H1 (cell line): ENCODE results near the gene PRRT2. TPM values are rescaled to one million over a fixed set of nuclear protein-coding genes. Genes with fewer than 3 reads are reported as not detected.

Experiments
- CTCF ChIA-PET: fragments of 300-600 bp; sonication (Branson Sonifier 250); formaldehyde crosslinking; loops from one replicate; lab custom pipeline; 2021; ENCODE audit not compliant: partially characterized antibody; lab: Charles Lee
- POLR2A ChIA-PET: fragments of 300-600 bp; sonication (Branson Sonifier 250); formaldehyde crosslinking; loops from one replicate; lab custom pipeline; 2021; ENCODE audit warnings: inconsistent platforms; ENCODE audit not compliant: partially characterized antibody; lab: Charles Lee
- DNase-seq, 2 experiments: peaks; one replicate each; pipeline versions ENCODE4 v3.0.0 to v3.0.0-alpha.2; 2010 to 2022; ENCODE audit warnings: low spot score in 2 of 2, low read depth in 1 of 2, mixed read lengths in 1 of 2
- FAIRE-seq: peaks from 2 replicates; lab custom pipeline; 2011; peaks lifted over from hg19 to GRCh38; lab: Jason Lieb, UNC
- H2AFZ ChIP-seq: 2 replicates; pipeline ENCODE4 v1.8.1; 2012; ENCODE audit warnings: low read length, inconsistent platforms
- H2AK5ac ChIP-seq: 2 replicates; pipeline ENCODE4 v1.6.1; 2013; ENCODE audit warnings: low read depth, low read length
- H2BK120ac ChIP-seq: replicated peaks from 2 replicates; pipeline ENCODE3; 2013; ENCODE audit warnings: low read depth, low read length, inconsistent platforms
- H2BK12ac ChIP-seq: 2 replicates; pipeline ENCODE4 v1.6.1; 2013; ENCODE audit warnings: low read depth, low read length
- H2BK15ac ChIP-seq: 2 replicates; pipeline ENCODE4 v1.6.1; 2013; ENCODE audit warnings: low read length
- H2BK20ac ChIP-seq: 2 replicates; pipeline ENCODE4 v1.6.1; 2013; ENCODE audit warnings: low read length
- H2BK5ac ChIP-seq: 2 replicates; pipeline ENCODE4 v1.6.1; 2013; ENCODE audit warnings: low read depth, low read length
- H3K14ac ChIP-seq: 2 replicates; pipeline ENCODE4 v1.6.1; 2013; ENCODE audit warnings: inconsistent platforms; ENCODE audit not compliant: insufficient read length
- H3K18ac ChIP-seq: 2 replicates; pipeline ENCODE4 v1.6.1; 2013; ENCODE audit warnings: low read length; ENCODE audit errors: extremely low read depth
- H3K23ac ChIP-seq: 2 replicates; pipeline ENCODE4 v1.6.1; 2013; ENCODE audit warnings: inconsistent platforms; ENCODE audit not compliant: insufficient read length
- H3K23me2 ChIP-seq: 2 replicates; pipeline ENCODE4 v1.6.1; 2013; ENCODE audit warnings: low read depth, low read length
- H3K27ac ChIP-seq: 2 replicates; pipeline ENCODE4 v1.6.1; 2011; ENCODE audit warnings: low read depth, low read length, inconsistent platforms
- H3K27me3 ChIP-seq, 4 experiments: replicated peaks in 1 of 4; 1 replicate in 1 of 4; 2 replicates in 3 of 4; pipeline versions ENCODE4 v1.6.1 to v1.8.1; 2011 to 2013; ENCODE audit warnings: low read length in 3 of 4, mild to moderate bottlenecking in 3 of 4, inconsistent platforms in 2 of 4, mixed read lengths in 2 of 4, moderate library complexity in 1 of 4; ENCODE audit not compliant: control insufficient read depth in 3 of 4, insufficient read depth in 3 of 4; ENCODE audit errors: extremely low read depth in 1 of 4
- H3K36me3 ChIP-seq, 4 experiments: 2 replicates each; pipeline versions ENCODE4 v1.6.1 to v1.8.1; 2011 to 2013; ENCODE audit warnings: mild to moderate bottlenecking in 4 of 4, low read length in 3 of 4, moderate library complexity in 2 of 4, control low read depth in 1 of 4, inconsistent platforms in 1 of 4; ENCODE audit not compliant: insufficient read depth in 4 of 4, control insufficient read depth in 2 of 4
- H3K4ac ChIP-seq: replicated peaks from 2 replicates; pipeline ENCODE3; 2013; ENCODE audit warnings: low read length, low read depth, mixed read lengths, inconsistent platforms; ENCODE audit not compliant: insufficient read length
- H3K4me1 ChIP-seq, 4 experiments: replicated peaks in 1 of 4; 1 replicate in 1 of 4; 2 replicates in 3 of 4; pipeline versions ENCODE4 v1.6.1 to v1.8.1; 2011 to 2013; ENCODE audit warnings: low read length in 3 of 4, inconsistent platforms in 2 of 4, mixed read lengths in 1 of 4; ENCODE audit not compliant: insufficient read depth in 4 of 4, control insufficient read depth in 3 of 4
- H3K4me2 ChIP-seq, 2 experiments: 2 replicates each; pipeline versions ENCODE4 v1.6.1 to v1.8.1; 2011 to 2013; ENCODE audit warnings: low read depth in 2 of 2, low read length in 2 of 2, control low read depth in 1 of 2, inconsistent platforms in 1 of 2, mild to moderate bottlenecking in 1 of 2; ENCODE audit not compliant: insufficient read depth in 1 of 2
- H3K4me3 ChIP-seq, 4 experiments: fragments of 200-600, 300-600 bp in 1 of 4; sonication (generic), shearing (Covaris generic), sonication (Bioruptor Twin) in 1 of 4; 2 replicates each; pipeline versions ENCODE4 v1.5.1 to v1.8.1; 2011 to 2016; ENCODE audit warnings: low read length in 4 of 4, low read depth in 3 of 4, control low read depth in 2 of 4, inconsistent platforms in 2 of 4, mild to moderate bottlenecking in 2 of 4, mixed read lengths in 1 of 4, moderate library complexity in 1 of 4; ENCODE audit not compliant: insufficient read depth in 2 of 4; ENCODE audit errors: extremely low read depth in 1 of 4
- H3K56ac ChIP-seq: replicated peaks from 2 replicates; pipeline ENCODE3; 2013; ENCODE audit warnings: low read depth, mild to moderate bottlenecking, mixed read lengths, low read length, inconsistent platforms; ENCODE audit not compliant: insufficient read length
- H3K79me1 ChIP-seq: 2 replicates; pipeline ENCODE4 v1.6.1; 2013; ENCODE audit warnings: low read depth, low read length, control low read depth
- H3K79me2 ChIP-seq, 2 experiments: 2 replicates each; pipeline versions ENCODE4 v1.6.1 to v1.8.1; 2012 to 2013; ENCODE audit warnings: low read length in 2 of 2, mild to moderate bottlenecking in 2 of 2, inconsistent platforms in 1 of 2; ENCODE audit not compliant: insufficient read depth in 2 of 2, control insufficient read depth in 1 of 2
- H3K9ac ChIP-seq, 4 experiments: replicated peaks in 1 of 4; 1 replicate in 1 of 4; 2 replicates in 3 of 4; pipeline versions ENCODE4 v1.6.1 to v1.8.1; 2011 to 2013; ENCODE audit warnings: low read depth in 3 of 4, low read length in 3 of 4, control low read depth in 2 of 4, mild to moderate bottlenecking in 2 of 4, moderate library complexity in 2 of 4, inconsistent platforms in 1 of 4; ENCODE audit errors: extremely low read depth in 1 of 4
- H3K9me3 ChIP-seq, 2 experiments: 2 replicates each; pipeline versions ENCODE4 v1.6.1 to v1.8.1; 2012 to 2013; ENCODE audit warnings: mild to moderate bottlenecking in 2 of 2, moderate library complexity in 2 of 2, control low read depth in 1 of 2, inconsistent platforms in 1 of 2, low read depth in 1 of 2, low read length in 1 of 2, mixed read lengths in 1 of 2; ENCODE audit not compliant: insufficient read depth in 2 of 2
- H4K20me1 ChIP-seq, 2 experiments: replicated peaks in 1 of 2; 2 replicates each; pipeline versions ENCODE3 to v1.8.1; 2011 to 2013; ENCODE audit warnings: inconsistent platforms in 2 of 2, low read length in 2 of 2, mild to moderate bottlenecking in 1 of 2; ENCODE audit not compliant: insufficient read depth in 2 of 2, control insufficient read depth in 1 of 2
- H4K5ac ChIP-seq: 2 replicates; pipeline ENCODE4 v1.6.1; 2013; ENCODE audit warnings: low read length, low read depth, mixed read lengths, inconsistent platforms; ENCODE audit not compliant: insufficient read length
- H4K8ac ChIP-seq: 2 replicates; pipeline ENCODE4 v1.8.0; 2013; ENCODE audit warnings: mild to moderate bottlenecking, moderate library complexity, low read length, inconsistent platforms; ENCODE audit not compliant: insufficient read depth; ENCODE audit errors: extremely low read depth
- H4K91ac ChIP-seq: replicated peaks from 2 replicates; pipeline ENCODE3; 2013; ENCODE audit warnings: low read length, mixed read lengths, inconsistent platforms; ENCODE audit not compliant: insufficient read length
- GABPA ChIP-seq: IDR thresholded peaks from 2 replicates; pipeline ENCODE4 v1.6.1; 2011; ENCODE audit warnings: mild to moderate bottlenecking, low read length, moderate library complexity, borderline replicate concordance; ENCODE audit not compliant: insufficient read depth
- SRF ChIP-seq: IDR thresholded peaks from 2 replicates; pipeline ENCODE4 v1.6.1; 2011; ENCODE audit warnings: mild to moderate bottlenecking, low read depth, low read length, moderate library complexity
- WGBS, 2 experiments: shearing (Covaris generic) in 1 of 2; methylation state at CpG; one replicate each; pipeline versions ENCODE4 v1.1.6 to v1.1.7; 2013 to 2015; ENCODE audit warnings: low lambda C conversion rate in 2 of 2, mixed read lengths in 2 of 2, inconsistent platforms in 1 of 2, low coverage in 1 of 2, missing lambda C conversion rate in 1 of 2; ENCODE audit not compliant: insufficient replicate concordance in 2 of 2, insufficient coverage in 1 of 2, insufficient read length in 1 of 2; ENCODE audit errors: extremely low coverage in 1 of 2, missing lambda C conversion rate in 1 of 2; 5-methylcytosine and 5-hydroxymethylcytosine counted together
- polyA plus RNA-seq, 7 experiments: library from polyadenylated mRNA; depleted of rRNA in 3 of 7; stranded (reverse) in 5 of 7; unstranded in 2 of 7; fragments of >200 nt in 5 of 7; fragments of 200-250 nt in 2 of 7; gene quantifications; 1 replicate in 5 of 7; 2 replicates in 1 of 7; 4 replicates in 1 of 7; pipeline versions ENCODE4 v1.2.1 to v1.2.3, GENCODE V29; 2011 to 2013; ENCODE audit warnings: missing spikeins in 2 of 7, mixed read lengths in 2 of 7
- total RNA-seq: library from RNA; stranded (reverse); fragmentation: NEBNext Ultra II Directional; extraction: Animal tissue kit (Norgen Biotek cat#: 25700); gene quantifications from 2 replicates; pipeline ENCODE4 v1.2.1, GENCODE V29; 2021
- TF ChIP-seq, protein P1 (sequence below): IDR thresholded peaks from 2 replicates; pipeline ENCODE4 v1.6.1; 2012; ENCODE audit warnings: inconsistent platforms

PRRT2 gene
- total and polyA plus RNA-seq, 2 of the 8 experiments (the other 6 are each of a cell fraction or from before 2014, with no cell fraction given) = 12.8 to 32.6 TPM

DNA sequence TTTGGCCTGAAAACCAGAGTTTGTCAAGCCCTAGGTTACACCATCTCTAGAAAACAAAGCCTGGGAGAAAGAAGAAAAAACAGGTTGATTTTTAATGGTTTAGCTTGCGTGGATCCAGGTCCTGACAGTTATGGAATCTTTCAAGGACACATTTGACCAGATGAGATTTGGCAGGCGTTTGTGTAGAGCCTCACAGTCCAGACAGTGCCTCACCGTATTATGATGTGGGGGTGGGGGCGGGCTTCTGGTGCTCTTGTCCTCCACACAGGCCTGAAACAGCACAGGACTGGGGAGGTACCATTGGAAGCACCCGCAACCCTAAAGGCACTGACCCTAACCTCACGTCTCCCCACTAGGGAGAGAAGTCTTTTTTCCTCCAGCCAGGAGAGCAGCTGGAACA is 27.8 kb downstream of the PRRT2 start:
- Histone ChIP-seq H2BK5ac (no peak overlapping the region), H2AFZ (no peak overlapping the region), H4K5ac (no peak overlapping the region), H3K79me1 (no peaks in the 10 kb centered on the region), H3K27ac (no peak overlapping the region), H2AK5ac (no peak overlapping the region), H3K23me2 (no peaks in the 10 kb centered on the region), H3K4ac (no peak overlapping the region), H3K14ac (no peak overlapping the region), H3K18ac (no peak overlapping the region), H2BK120ac (no peak overlapping the region), H3K4me2 (no peak overlapping the region), H4K91ac (no peak overlapping the region), H4K20me1 (no peaks in the 10 kb centered on the region), H3K9me3 (no peaks in the 10 kb centered on the region), H3K23ac (no peak overlapping the region), H3K79me2 (no peaks in the 10 kb centered on the region), H2BK12ac (no peak overlapping the region), H3K27me3 (no peaks in the 10 kb centered on the region), H3K9ac (no peak overlapping the region), H3K4me1 (no peaks in the 10 kb centered on the region; a peak in 1 of 7 replicates), H3K4me3 (no peak overlapping the region), H2BK20ac (no peak overlapping the region), H4K8ac (no peak overlapping the region), H2BK15ac (no peak overlapping the region), H3K56ac (no peak overlapping the region), H3K36me3 (no peaks in the 10 kb centered on the region)
- DNase-seq (no peak), FAIRE-seq (no peak)
- ChIA-PET CTCF (interaction anchor here (0.7 to 4.2 kb wide), 5 partner anchors 10 to 192 kb away, joined by 3 to 28 read pairs (median 6); partner anchors contain the start of genes MVP and TLCD3B), POLR2A (interaction anchor here (0.6 to 12.7 kb wide), 4 partner anchors 16 to 139 kb away, joined by 3 to 167 read pairs (median 3); partner anchors contain the start of genes MVP and PAGR1)
- WGBS, 2 experiments = 93% methylated on average over 6 of the region's 6 CpGs; no CpG with 5 or more reads in 1 of the 2 experiments
- TF ChIP-seq, protein P1, sequence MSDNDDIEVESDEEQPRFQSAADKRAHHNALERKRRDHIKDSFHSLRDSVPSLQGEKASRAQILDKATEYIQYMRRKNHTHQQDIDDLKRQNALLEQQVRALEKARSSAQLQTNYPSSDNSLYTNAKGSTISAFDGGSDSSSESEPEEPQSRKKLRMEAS = no peak
- TF ChIP-seq SRF (no peak), GABPA (no peak)
